SJCRH30 (cell line): ENCODE measurements around the gene SCD5. TPM values are rescaled to one million over a fixed set of nuclear protein-coding genes. Genes with fewer than 3 reads are reported as not detected.

ENCODE experiments used
- DNase-seq, 2 experiments: peaks; one replicate each; pipeline ENCODE4 v3.0.0-alpha.2; 2015 to 2020
- H3K27ac ChIP-seq: fragments of 250-450 bp; sonication (Bioruptor Pico); 2 replicates; pipeline ENCODE4 v1.5.1; 2020; ENCODE audit warnings: mild to moderate bottlenecking, moderate library complexity
- H3K27me3 ChIP-seq: fragments of 250-450 bp; sonication (Bioruptor Pico); 2 replicates; pipeline ENCODE4 v1.5.1; 2020; ENCODE audit warnings: mild to moderate bottlenecking, moderate library complexity
- H3K36me3 ChIP-seq: fragments of 250-450 bp; sonication (Bioruptor Pico); 2 replicates; pipeline ENCODE4 v1.5.1; 2020; ENCODE audit warnings: mild to moderate bottlenecking, moderate library complexity
- H3K4me1 ChIP-seq: fragments of 250-450 bp; sonication (Bioruptor Pico); 2 replicates; pipeline ENCODE4 v1.5.1; 2020; ENCODE audit warnings: mild to moderate bottlenecking, moderate library complexity
- H3K4me3 ChIP-seq: fragments of 250-450 bp; sonication (Bioruptor Pico); 2 replicates; pipeline ENCODE4 v1.5.1; 2020; ENCODE audit warnings: mild to moderate bottlenecking, moderate library complexity
- H3K9me3 ChIP-seq: fragments of 250-450 bp; sonication (Bioruptor Pico); replicated peaks from 2 replicates; pipeline ENCODE4 v1.5.1; 2020; ENCODE audit warnings: mild to moderate bottlenecking, moderate library complexity
- total RNA-seq: library from RNA; depleted of rRNA; stranded (reverse); fragments of >200 nt; shearing (Covaris generic); gene quantifications from 2 replicates; pipeline ENCODE4 v1.2.3, GENCODE V29; 2014

Gene SCD5
- total RNA-seq, 1 experiment from 2014 or later = 86.0 TPM

GRCh38 chr4:82642331-82642730 is 156.3 kb downstream of the SCD5 start:
- DNase-seq = no peak
- H3K36me3 ChIP-seq = no peaks in the 10 kb centered on the region; the same call in 1 of the 2 replicates
- no peaks in the 10 kb centered on the region for H3K27me3 ChIP-seq

DNA sequence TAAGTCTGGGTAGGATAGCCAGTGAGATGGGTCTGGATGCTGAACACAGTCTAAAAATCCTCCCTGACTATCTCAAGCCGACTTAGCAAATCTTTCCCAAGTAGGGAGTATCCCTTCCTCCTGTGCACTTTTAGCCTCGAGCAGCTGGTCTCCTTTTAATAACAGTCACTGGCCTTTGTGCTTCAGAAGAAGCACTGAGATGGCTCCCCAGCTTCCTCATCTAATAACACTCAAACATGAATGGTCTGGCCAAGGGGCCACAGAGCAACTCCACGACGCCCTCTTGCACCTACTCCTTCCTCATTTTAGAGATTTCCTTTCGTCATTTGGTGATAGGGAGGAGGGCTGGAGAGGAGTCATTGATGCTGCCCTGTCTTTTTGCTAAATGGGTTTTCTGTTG is 158.1 kb downstream of the SCD5 start:
- H3K9me3 ChIP-seq = no peaks in the 10 kb centered on the region
- H3K36me3 ChIP-seq = peaks cover 4% of the 10 kb centered on the region
- H3K4me3 ChIP-seq = no peak overlapping the region
- no peaks in the 10 kb centered on the region for H3K4me1 ChIP-seq
- DNase-seq = no peak
- no peak overlapping the region for H3K27ac ChIP-seq
- H3K27me3 ChIP-seq = no peaks in the 10 kb centered on the region

More at GRCh38 chr4:82642331-82642730, 156.3 kb downstream of the SCD5 start:
- Histone ChIP-seq H3K4me1 (no peaks in the 10 kb centered on the region), H3K4me3 (no peak overlapping the region), H3K9me3 (no peaks in the 10 kb centered on the region), H3K27ac (no peak overlapping the region)

- H3K4me1 ChIP-seq = no peaks in the 10 kb centered on the region
- H3K36me3 ChIP-seq = peaks cover 5% of the 10 kb centered on the region
- H3K27ac ChIP-seq = no peak overlapping the region
- H3K4me3 ChIP-seq = no peak overlapping the region
- no peak for DNase-seq
- no peaks in the 10 kb centered on the region for H3K9me3 ChIP-seq
- no peaks in the 10 kb centered on the region for H3K27me3 ChIP-seq
These were observed 158.6 kb downstream of the SCD5 start for GRCh38 chr4:82639971-82640370.

DNA sequence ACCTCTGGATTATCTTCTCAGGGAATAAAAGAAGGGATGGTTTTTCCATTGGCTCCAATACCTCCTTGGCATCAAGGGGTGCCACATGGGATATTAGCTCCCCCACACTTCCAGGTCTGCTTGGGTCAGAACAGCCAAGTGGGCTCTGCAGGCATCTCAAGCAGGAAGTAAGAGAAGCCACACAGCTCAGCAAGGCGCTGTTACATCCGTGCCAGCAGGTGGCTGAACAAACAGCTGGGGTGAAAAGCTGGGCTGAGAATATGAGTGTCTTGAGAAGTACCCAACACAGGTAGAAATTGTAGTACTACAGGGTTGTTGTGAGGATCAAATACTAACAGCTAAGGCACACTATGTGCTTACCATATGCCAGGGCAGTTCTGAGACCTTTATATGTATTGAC is 160.1 kb downstream of the SCD5 start:
- no peak for DNase-seq
- H3K27ac ChIP-seq = no peak overlapping the region
- no peaks in the 10 kb centered on the region for H3K4me1 ChIP-seq
- H3K27me3 ChIP-seq = no peaks in the 10 kb centered on the region
- H3K36me3 ChIP-seq = peaks cover 7% of the 10 kb centered on the region
- no peak overlapping the region for H3K4me3 ChIP-seq
- no peaks in the 10 kb centered on the region for H3K9me3 ChIP-seq

DNA sequence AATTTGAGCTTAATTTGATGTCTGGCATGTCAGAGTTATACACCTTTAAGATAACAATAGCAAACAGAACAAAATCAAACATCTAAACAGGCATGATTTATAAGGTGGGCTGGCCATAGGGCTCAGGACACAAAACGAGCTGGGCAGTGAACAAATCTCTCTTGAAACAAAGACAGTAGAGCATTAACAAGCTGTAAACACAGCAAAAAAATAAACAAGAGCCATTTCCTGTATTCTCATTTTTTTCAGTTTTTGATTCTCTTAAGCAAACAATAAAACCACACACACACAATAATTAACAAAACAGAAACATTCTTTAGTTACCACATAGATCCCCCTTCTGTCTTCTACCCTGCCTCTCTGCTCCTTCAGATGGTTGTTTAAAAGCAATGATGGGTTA is 168.5 kb downstream of the SCD5 start:
- Histone ChIP-seq H3K4me1 (no peaks in the 10 kb centered on the region), H3K9me3 (no peaks in the 10 kb centered on the region), H3K4me3 (no peak overlapping the region), H3K27me3 (no peaks in the 10 kb centered on the region), H3K36me3 (peaks cover 3% of the 10 kb centered on the region), H3K27ac (no peak overlapping the region)
- no peak for DNase-seq

GRCh38 chr4:82629238-82630000 is 169.2 kb downstream of the SCD5 start:
- DNase-seq = no peak
- H3K9me3 ChIP-seq = no peaks in the 10 kb centered on the region
- H3K27me3 ChIP-seq = no peaks in the 10 kb centered on the region
- no peaks in the 10 kb centered on the region for H3K4me1 ChIP-seq
- H3K27ac ChIP-seq = no peak overlapping the region
- no peak overlapping the region for H3K4me3 ChIP-seq
- H3K36me3 ChIP-seq = no peaks in the 10 kb centered on the region; the same call in 1 of the 2 replicates

- H3K27ac ChIP-seq = no peak overlapping the region
- no peaks in the 10 kb centered on the region; the same call in 1 of the 2 replicates for H3K36me3 ChIP-seq
- DNase-seq = no peak
- H3K9me3 ChIP-seq = no peaks in the 10 kb centered on the region
- H3K27me3 ChIP-seq = no peaks in the 10 kb centered on the region
- H3K4me1 ChIP-seq = no peaks in the 10 kb centered on the region
- no peak overlapping the region for H3K4me3 ChIP-seq
These were observed 172.2 kb downstream of the SCD5 start for GRCh38 chr4:82626251-82626868.

- no peaks in the 10 kb centered on the region for H3K9me3 ChIP-seq
- H3K4me3 ChIP-seq = no peak overlapping the region
- no peak overlapping the region for H3K27ac ChIP-seq
- H3K36me3 ChIP-seq = no peaks in the 10 kb centered on the region
- no peaks in the 10 kb centered on the region for H3K4me1 ChIP-seq
- H3K27me3 ChIP-seq = no peaks in the 10 kb centered on the region
- no peak for DNase-seq
These were observed 173.8 kb downstream of the SCD5 start for GRCh38 chr4:82624819-82625218.

GRCh38 chr4:82623121-82623683 is 175.4 kb downstream of the SCD5 start:
- Histone ChIP-seq H3K4me3 (no peak overlapping the region), H3K36me3 (no peaks in the 10 kb centered on the region), H3K4me1 (no peaks in the 10 kb centered on the region), H3K27ac (no peak overlapping the region), H3K27me3 (no peaks in the 10 kb centered on the region), H3K9me3 (no peaks in the 10 kb centered on the region)
- DNase-seq = no peak

DNA sequence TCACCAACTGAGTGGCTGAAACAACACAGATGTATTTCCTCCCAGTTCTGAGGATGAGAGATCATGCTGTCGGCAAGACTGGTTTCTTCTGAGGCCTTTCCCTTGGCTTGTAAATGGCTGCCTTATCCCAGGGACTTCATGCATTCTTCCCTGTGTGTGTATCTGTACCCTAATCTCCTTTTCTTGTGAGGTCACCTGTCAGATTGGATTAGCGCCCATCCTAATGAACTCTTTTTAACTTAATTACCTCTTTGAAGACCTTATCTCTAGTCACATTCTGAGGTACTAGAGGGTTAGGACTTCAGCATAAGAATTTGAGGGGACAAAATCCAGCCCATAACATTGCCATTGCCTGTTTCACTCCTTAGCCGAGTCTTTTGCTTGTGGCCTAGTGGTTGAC is 177.3 kb downstream of the SCD5 start:
- H3K27ac ChIP-seq = no peak overlapping the region
- H3K4me1 ChIP-seq = no peaks in the 10 kb centered on the region
- no peak overlapping the region for H3K4me3 ChIP-seq
- no peaks in the 10 kb centered on the region for H3K36me3 ChIP-seq
- DNase-seq = no peak
- H3K9me3 ChIP-seq = no peaks in the 10 kb centered on the region
- no peaks in the 10 kb centered on the region for H3K27me3 ChIP-seq

- DNase-seq = no peak
- H3K36me3 ChIP-seq = no peaks in the 10 kb centered on the region
- H3K27me3 ChIP-seq = no peaks in the 10 kb centered on the region
- H3K4me3 ChIP-seq = no peak overlapping the region
- no peak overlapping the region for H3K27ac ChIP-seq
- H3K9me3 ChIP-seq = no peaks in the 10 kb centered on the region
- no peaks in the 10 kb centered on the region for H3K4me1 ChIP-seq
These were observed 178.4 kb downstream of the SCD5 start for GRCh38 chr4:82620126-82620735.

- Histone ChIP-seq H3K4me1 (no peaks in the 10 kb centered on the region), H3K36me3 (no peaks in the 10 kb centered on the region), H3K4me3 (no peak overlapping the region), H3K27ac (no peak overlapping the region), H3K9me3 (no peaks in the 10 kb centered on the region), H3K27me3 (no peaks in the 10 kb centered on the region)
- no peak for DNase-seq
These were observed 180.4 kb downstream of the SCD5 start for GRCh38 chr4:82618103-82618720.

- H3K4me1 ChIP-seq = no peaks in the 10 kb centered on the region
- H3K36me3 ChIP-seq = no peaks in the 10 kb centered on the region
- DNase-seq = no peak
These were observed 183.7 kb downstream of the SCD5 start for GRCh38 chr4:82614838-82615449.

GRCh38 chr4:82613121-82613520 is 185.5 kb downstream of the SCD5 start:
- no peak for DNase-seq
- no peaks in the 10 kb centered on the region for H3K4me1 ChIP-seq
- H3K27ac ChIP-seq = no peak overlapping the region
- peaks cover 6% of the 10 kb centered on the region; the same call in 1 of the 2 replicates for H3K27me3 ChIP-seq
- no peak overlapping the region for H3K4me3 ChIP-seq
- H3K9me3 ChIP-seq = no peaks in the 10 kb centered on the region
- H3K36me3 ChIP-seq = no peaks in the 10 kb centered on the region

More at GRCh38 chr4:82614838-82615449, 183.7 kb downstream of the SCD5 start:
- H3K9me3 ChIP-seq = no peaks in the 10 kb centered on the region
- H3K4me3 ChIP-seq = no peak overlapping the region
- peaks cover 6% of the 10 kb centered on the region; the same call in 1 of the 2 replicates for H3K27me3 ChIP-seq
- H3K27ac ChIP-seq = no peak overlapping the region
